ENCODE measurements around the gene LRRC43.

The LRRC43 gene

DNA sequence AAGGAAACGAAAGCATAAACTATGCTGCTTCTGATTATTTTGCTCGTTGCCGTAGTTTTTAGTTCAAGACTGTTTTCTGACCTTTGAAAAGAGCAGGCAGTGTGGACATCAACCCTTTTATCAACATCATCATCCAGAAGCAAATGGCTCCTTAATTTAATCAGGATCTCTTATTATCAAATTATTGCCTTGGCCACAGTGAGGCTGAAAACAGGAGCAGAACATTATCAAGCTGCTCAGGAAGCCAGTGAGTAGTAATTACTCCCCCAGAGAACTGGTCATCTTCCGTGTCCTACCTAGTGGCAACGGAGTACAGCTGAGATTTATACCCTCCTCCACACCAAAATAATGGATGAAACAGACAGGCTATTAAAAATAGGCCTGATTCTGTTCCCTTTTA lies 45.2 kb downstream of the LRRC43 start:
- no peak for DNase-seq

GRCh38 chr12:122230798-122231197 lies 47.9 kb downstream of the LRRC43 start:
- DNase-seq, result no peak

GRCh38 chr12:122232691-122233090 lies 49.8 kb downstream of the LRRC43 start:
- DNase-seq, result no peak

- DNase-seq, result no peak
These were observed 52.8 kb downstream of the LRRC43 start for GRCh38 chr12:122235741-122236140.

DNA sequence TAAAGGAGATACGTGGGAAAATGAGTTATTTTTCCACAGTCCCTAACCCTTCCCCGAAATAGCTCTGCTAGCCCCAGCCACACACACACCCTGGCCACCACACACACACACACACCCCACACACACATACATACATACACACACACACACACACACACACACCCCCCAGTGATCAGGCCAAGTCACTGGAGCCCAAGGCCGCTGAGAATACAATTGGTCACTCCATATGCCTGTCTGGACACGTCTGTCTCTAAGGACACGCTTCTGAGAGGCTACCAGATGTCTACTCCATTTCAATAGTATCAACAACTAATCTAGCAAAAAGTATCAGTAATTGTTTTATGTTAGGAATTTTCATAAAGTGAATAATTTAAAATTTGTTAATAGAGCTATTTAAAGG lies 55.9 kb downstream of the LRRC43 start:
- DNase-seq, result no peak

DNA sequence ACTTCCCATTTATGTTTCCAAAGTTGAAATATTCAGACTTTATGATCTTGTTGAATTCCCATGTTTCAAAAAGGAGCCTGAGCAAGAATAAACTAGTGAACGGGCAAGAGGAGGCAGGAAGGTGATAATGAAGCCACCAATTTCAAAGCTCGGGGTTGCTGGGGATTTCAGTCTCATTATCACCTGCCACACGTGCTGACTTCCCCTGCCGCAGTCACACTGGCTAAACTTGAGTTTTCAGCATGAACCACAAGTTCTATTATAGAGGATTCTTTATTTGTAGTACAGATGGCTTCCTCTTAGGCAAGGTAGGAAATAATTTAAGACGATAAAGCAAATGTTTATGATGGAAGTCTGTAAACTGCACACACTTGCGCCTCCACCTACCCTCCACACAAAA lies 61.0 kb downstream of the LRRC43 start:
- peak; percentile 32 for DNase-seq

- peak; percentile 56 for DNase-seq
These were observed 61.8 kb downstream of the LRRC43 start for GRCh38 chr12:122244565-122245371.

- DNase-seq, result no peak
These were observed 62.6 kb downstream of the LRRC43 start for GRCh38 chr12:122245553-122245952.

DNA sequence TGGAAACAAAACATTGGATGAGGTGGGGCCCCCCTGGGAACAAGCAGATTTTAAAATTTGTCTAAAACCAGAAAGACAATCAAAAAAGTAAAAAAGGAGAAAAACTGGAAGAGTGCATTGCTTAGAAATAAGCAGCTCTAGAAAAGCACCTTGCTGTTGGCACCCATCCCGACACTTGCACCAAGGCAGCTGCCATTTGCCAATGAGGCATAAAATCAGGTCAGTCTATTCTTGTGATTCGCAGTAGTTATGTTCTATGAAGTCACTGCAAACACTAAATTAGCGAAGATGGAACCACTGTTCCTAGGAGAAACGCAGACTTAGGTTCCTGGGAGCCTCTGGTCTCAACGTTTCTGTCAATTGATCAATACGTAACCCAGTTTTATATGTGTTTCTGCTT lies 67.1 kb downstream of the LRRC43 start:
- DNase-seq, result no peak

GRCh38 chr12:122250536-122250935 lies 67.6 kb downstream of the LRRC43 start:
- DNase-seq, result no peak
